ENCODE measurements around the gene SPI1. TPM values are rescaled to one million over a fixed set of nuclear protein-coding genes. Genes with fewer than 3 reads are reported as not detected.
A peak's percentile ranks its signal among the peaks of the same experiment; 100 is the strongest.

Gene SPI1
- total RNA-seq, 1 donor from 2014 or later: not detected

DNA sequence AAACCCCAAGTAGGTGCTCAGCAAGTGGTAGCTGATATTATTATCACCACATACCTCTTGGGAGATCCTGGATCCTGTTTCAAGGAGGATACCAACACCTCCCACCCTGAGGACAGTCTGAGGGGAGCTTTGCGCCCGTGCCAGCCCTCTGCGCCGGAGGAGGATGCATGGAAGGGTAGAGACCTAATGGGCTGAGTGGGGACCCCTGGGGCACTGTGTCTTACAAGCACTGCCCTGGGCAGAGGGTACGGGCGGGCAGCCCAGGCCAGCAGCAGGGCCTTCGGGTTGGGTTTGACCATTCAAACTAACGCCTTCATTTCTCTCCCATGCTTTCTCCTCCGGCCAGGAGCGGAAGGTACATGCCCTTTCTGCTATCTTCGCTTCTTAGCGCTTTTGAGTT, 52.1 kb downstream of the SPI1 start:
- H3K4me1 ChIP-seq: no peaks in the 10 kb centered on the region
- no peak for TF ChIP-seq EZH2phosphoT487 (IDR thresholded peaks at IDR 0.05)
- TF ChIP-seq, protein P1, sequence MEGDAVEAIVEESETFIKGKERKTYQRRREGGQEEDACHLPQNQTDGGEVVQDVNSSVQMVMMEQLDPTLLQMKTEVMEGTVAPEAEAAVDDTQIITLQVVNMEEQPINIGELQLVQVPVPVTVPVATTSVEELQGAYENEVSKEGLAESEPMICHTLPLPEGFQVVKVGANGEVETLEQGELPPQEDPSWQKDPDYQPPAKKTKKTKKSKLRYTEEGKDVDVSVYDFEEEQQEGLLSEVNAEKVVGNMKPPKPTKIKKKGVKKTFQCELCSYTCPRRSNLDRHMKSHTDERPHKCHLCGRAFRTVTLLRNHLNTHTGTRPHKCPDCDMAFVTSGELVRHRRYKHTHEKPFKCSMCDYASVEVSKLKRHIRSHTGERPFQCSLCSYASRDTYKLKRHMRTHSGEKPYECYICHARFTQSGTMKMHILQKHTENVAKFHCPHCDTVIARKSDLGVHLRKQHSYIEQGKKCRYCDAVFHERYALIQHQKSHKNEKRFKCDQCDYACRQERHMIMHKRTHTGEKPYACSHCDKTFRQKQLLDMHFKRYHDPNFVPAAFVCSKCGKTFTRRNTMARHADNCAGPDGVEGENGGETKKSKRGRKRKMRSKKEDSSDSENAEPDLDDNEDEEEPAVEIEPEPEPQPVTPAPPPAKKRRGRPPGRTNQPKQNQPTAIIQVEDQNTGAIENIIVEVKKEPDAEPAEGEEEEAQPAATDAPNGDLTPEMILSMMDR (IDR thresholded peaks at IDR 0.05): no peak
- no peaks in the 10 kb centered on the region for H3K79me2 ChIP-seq (ENCODE audit: low read depth)
- H3K9ac ChIP-seq: no peak overlapping the region
- Mint-ChIP-seq H3K4me3 (no peak overlapping the region), H3K4me1 (no peaks in the 10 kb centered on the region), H3K9me3 (no peaks in the 10 kb centered on the region), H3K27ac (peak overlapping the region; percentile 27), H3K27me3 (ENCODE audit: insufficient read depth, low read depth) (peaks cover 2% of the 10 kb centered on the region), H3K36me3 (peaks cover 5% of the 10 kb centered on the region)
- peaks cover 3% of the 10 kb centered on the region for H3F3A ChIP-seq (ENCODE audit: low read depth)
- H3K4me2 ChIP-seq: no peak overlapping the region
- H2AFZ ChIP-seq (replicated peaks): no peak overlapping the region
- no peak overlapping the region for H3K4me3 ChIP-seq
- DNase-seq (ENCODE audit: low spot score): no peak
- H3K36me3 ChIP-seq: no peaks in the 10 kb centered on the region
- no peaks in the 10 kb centered on the region for H3K27me3 ChIP-seq
- H3K9me3 ChIP-seq (ENCODE audit: low read depth): no peaks in the 10 kb centered on the region
- H3K27ac ChIP-seq: no peak overlapping the region
- H4K20me1 ChIP-seq (ENCODE audit: low read depth): no peaks in the 10 kb centered on the region

DNA sequence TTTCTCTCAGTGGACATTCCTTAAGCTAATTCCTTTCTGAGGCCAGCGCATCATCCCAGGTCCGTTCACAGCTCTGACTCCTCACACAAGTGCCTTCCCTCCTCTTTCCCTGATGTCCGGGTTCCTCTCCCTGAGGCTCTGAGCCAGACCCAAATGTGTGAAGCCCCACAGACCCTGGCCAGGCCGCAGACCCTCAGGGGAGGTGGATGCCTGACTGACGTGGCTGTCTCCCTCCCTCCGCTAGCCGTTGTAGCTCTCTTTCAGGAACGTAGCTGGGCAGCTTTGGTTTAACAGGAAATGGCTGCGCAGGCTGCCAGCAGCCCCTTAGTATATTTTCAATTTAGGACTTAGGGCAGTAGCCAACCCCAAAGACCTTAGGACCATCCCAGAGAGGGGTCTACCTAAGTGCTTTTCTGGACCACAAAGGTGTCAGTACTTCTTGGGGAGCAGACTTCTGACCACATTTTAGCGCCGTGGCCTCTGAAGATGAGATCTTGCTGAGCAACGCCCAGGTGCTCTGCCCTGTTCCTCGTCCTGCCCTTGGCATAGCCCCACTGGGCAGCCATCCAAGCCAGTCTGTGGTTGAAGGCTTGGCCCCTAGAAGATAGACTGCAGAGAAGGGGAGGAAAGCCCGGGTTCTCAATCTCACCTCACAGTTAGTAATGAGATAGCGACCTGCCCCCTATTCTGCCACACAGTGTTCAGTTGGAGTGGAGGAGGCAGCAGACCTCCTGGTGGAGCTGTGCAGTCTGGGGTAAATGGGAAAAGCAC, 52.9 kb downstream of the SPI1 start:
- Mint-ChIP-seq H3K36me3 (peaks cover 5% of the 10 kb centered on the region), H3K4me1 (no peaks in the 10 kb centered on the region), H3K27me3 (ENCODE audit: insufficient read depth, low read depth) (peaks cover 2% of the 10 kb centered on the region), H3K4me3 (no peak overlapping the region), H3K27ac (no peak overlapping the region), H3K9me3 (no peaks in the 10 kb centered on the region)
- no peaks in the 10 kb centered on the region for H3K79me2 ChIP-seq (ENCODE audit: low read depth)
- H3K36me3 ChIP-seq: no peaks in the 10 kb centered on the region
- H3K27me3 ChIP-seq: no peaks in the 10 kb centered on the region
- H3K4me3 ChIP-seq: no peak overlapping the region
- H3K9me3 ChIP-seq (ENCODE audit: low read depth): no peaks in the 10 kb centered on the region
- no peak overlapping the region for H3K27ac ChIP-seq
- DNase-seq (ENCODE audit: low spot score): no peak
- H3K9ac ChIP-seq: no peak overlapping the region
- no peaks in the 10 kb centered on the region for H4K20me1 ChIP-seq (ENCODE audit: low read depth)
- no peak for TF ChIP-seq EZH2 (IDR thresholded peaks at IDR 0.05)
- no peak for TF ChIP-seq EZH2phosphoT487 (IDR thresholded peaks at IDR 0.05)
- TF ChIP-seq, protein P1 (IDR thresholded peaks at IDR 0.05): no peak
- H2AFZ ChIP-seq (replicated peaks): no peak overlapping the region
- H3F3A ChIP-seq (ENCODE audit: low read depth): peaks cover 3% of the 10 kb centered on the region
- no peak overlapping the region for H3K4me2 ChIP-seq
- no peaks in the 10 kb centered on the region for H3K4me1 ChIP-seq

DNA sequence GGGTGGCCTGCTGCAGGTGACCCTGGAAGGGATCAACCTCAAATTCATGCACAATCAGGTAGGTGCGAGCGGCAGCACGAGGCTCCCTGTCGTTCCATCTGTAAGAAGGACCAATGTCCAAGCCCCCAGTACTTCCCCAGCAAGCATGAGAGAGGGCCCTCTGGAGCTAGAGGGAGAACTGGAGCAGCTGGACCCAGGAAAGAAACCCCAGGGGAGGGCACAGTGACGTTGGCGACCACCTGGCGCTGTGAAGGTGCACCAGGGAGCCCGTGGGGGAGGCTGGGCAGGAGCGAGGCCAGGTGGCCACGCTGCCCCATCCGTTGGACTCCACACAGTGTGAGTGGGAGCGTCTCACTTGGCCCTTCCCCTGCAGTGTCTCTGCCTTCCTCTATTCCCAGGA, 53.8 kb downstream of the SPI1 start:
- Histone ChIP-seq H3K9me3 (ENCODE audit: low read depth) (no peaks in the 10 kb centered on the region), H2AFZ (replicated peaks) (no peak overlapping the region), H3K4me3 (no peak overlapping the region), H3K4me1 (no peaks in the 10 kb centered on the region), H3K27ac (no peak overlapping the region), H3K36me3 (no peaks in the 10 kb centered on the region), H4K20me1 (ENCODE audit: low read depth) (no peaks in the 10 kb centered on the region), H3K27me3 (no peaks in the 10 kb centered on the region), H3F3A (ENCODE audit: low read depth) (no peaks in the 10 kb centered on the region), H3K4me2 (no peak overlapping the region), H3K79me2 (ENCODE audit: low read depth) (no peaks in the 10 kb centered on the region), H3K9ac (no peak overlapping the region)
- no peaks in the 10 kb centered on the region for H3K4me1 Mint-ChIP-seq
- no peak overlapping the region for H3K27ac Mint-ChIP-seq
- H3K27me3 Mint-ChIP-seq (ENCODE audit: insufficient read depth, low read depth): peaks cover 2% of the 10 kb centered on the region
- DNase-seq (ENCODE audit: low spot score): no peak
- H3K4me3 Mint-ChIP-seq: no peak overlapping the region
- no peaks in the 10 kb centered on the region for H3K9me3 Mint-ChIP-seq
- H3K36me3 Mint-ChIP-seq: peaks cover 5% of the 10 kb centered on the region
- TF ChIP-seq EZH2phosphoT487 (IDR thresholded peaks at IDR 0.05): no peak

DNA sequence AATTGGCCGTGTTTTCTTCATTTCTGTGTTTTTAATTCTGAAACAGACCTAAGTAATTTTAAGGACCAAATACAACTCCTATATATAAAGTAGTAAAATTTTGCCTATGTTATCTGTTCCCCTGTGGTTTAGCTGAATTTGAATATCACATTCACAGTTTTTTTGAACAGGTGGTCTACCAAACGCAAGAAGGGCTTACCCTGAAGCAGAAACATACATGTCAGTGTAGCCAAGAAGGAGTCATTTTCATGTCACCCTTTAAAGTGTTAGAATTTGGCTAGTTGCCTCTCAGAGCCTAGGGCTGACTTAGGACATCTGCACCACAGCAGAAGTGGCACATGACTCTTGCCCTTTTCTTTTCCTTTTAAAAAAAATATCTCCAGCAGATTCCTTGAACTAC, 60.2 kb downstream of the SPI1 start:
- Histone ChIP-seq H3K27me3 (no peaks in the 10 kb centered on the region), H3K27ac (no peak overlapping the region), H3K36me3 (no peaks in the 10 kb centered on the region), H3K4me3 (no peak overlapping the region), H2AFZ (replicated peaks) (no peak overlapping the region), H3K4me1 (no peaks in the 10 kb centered on the region), H3F3A (ENCODE audit: low read depth) (no peaks in the 10 kb centered on the region), H3K79me2 (ENCODE audit: low read depth) (no peaks in the 10 kb centered on the region), H3K9me3 (ENCODE audit: low read depth) (no peaks in the 10 kb centered on the region), H3K4me2 (no peak overlapping the region), H3K9ac (no peak overlapping the region), H4K20me1 (ENCODE audit: low read depth) (no peaks in the 10 kb centered on the region)
- peaks cover 2% of the 10 kb centered on the region for H3K27me3 Mint-ChIP-seq (ENCODE audit: insufficient read depth, low read depth)
- peaks cover 20% of the 10 kb centered on the region for H3K36me3 Mint-ChIP-seq
- H3K4me3 Mint-ChIP-seq: no peak overlapping the region
- no peak overlapping the region for H3K27ac Mint-ChIP-seq
- H3K9me3 Mint-ChIP-seq: no peaks in the 10 kb centered on the region
- no peak for TF ChIP-seq EZH2 (IDR thresholded peaks at IDR 0.05)
- no peak for TF ChIP-seq EZH2phosphoT487 (IDR thresholded peaks at IDR 0.05)
- TF ChIP-seq, protein P1 (IDR thresholded peaks at IDR 0.05): no peak
- no peak for DNase-seq (ENCODE audit: low spot score)
- no peaks in the 10 kb centered on the region for H3K4me1 Mint-ChIP-seq

Measured in neural progenitor cell (in vitro differentiated cells).